PC-3 (cell line): ENCODE data around the gene PHF24. TPM values are rescaled to one million over a fixed set of nuclear protein-coding genes. Genes with fewer than 3 reads are reported as not detected.

Source experiments
- ATAC-seq: fragments of 200-7000 bp; cut with Tn5 transposase; 2 replicates; pipeline ENCODE4 v1.9.1; 2020; ENCODE audit warnings: mild to moderate bottlenecking, moderate library complexity
- BruUV-seq: library from RNA; stranded (reverse); fragments of 400-500 nt; replicated peaks from 2 replicates; lab custom pipeline; 2021; lab: Mats Ljungman, UMichigan
- CTCF ChIA-PET: fragments of 300-600 bp; sonication (Branson Sonifier 250); formaldehyde crosslinking; loops from one replicate; lab custom pipeline; 2022; ENCODE audit warnings: antibody characterized with exemption; lab: Charles Lee
- POLR2A ChIA-PET: fragments of 300-600 bp; sonication (Branson Sonifier 250); formaldehyde crosslinking; loops from one replicate; lab custom pipeline; 2022; ENCODE audit warnings: antibody characterized with exemption; ENCODE audit not compliant: unreplicated experiment; lab: Charles Lee
- DNase-seq: peaks from one replicate; pipeline ENCODE4 v3.0.0-alpha.2; 2015
- H2AFZ ChIP-seq: fragments of 300-600 bp; sonication (generic); 2 replicates; pipeline ENCODE4 v1.6.0; 2016; ENCODE audit warnings: antibody characterized with exemption, low read length
- H3F3A ChIP-seq: fragments of 300-600 bp; sonication (generic); one replicate; pipeline ENCODE4 v1.6.0; 2017; ENCODE audit warnings: antibody characterized with exemption, low read length, control low read depth, mild to moderate bottlenecking; ENCODE audit not compliant: unreplicated experiment
- H3K27ac ChIP-seq: fragments of 300-600 bp; sonication (generic); 2 replicates; pipeline ENCODE4 v1.5.1; 2016; ENCODE audit warnings: mild to moderate bottlenecking, low read length
- H3K27me3 ChIP-seq: fragments of 300-600 bp; sonication (generic); 2 replicates; pipeline ENCODE4 v1.6.1; 2016; ENCODE audit warnings: low read length, mixed read lengths
- H3K36me3 ChIP-seq: fragments of 300-600 bp; sonication (generic); 2 replicates; pipeline ENCODE4 v1.6.1; 2016; ENCODE audit warnings: low read depth, mixed run types, low read length, mixed read lengths
- H3K4me1 ChIP-seq: fragments of 300-600 bp; sonication (generic); 2 replicates; pipeline ENCODE4 v1.5.1; 2016; ENCODE audit warnings: low read length; ENCODE audit not compliant: insufficient read depth
- H3K4me2 ChIP-seq: fragments of 300-600 bp; sonication (generic); 2 replicates; pipeline ENCODE4 v1.6.0; 2016; ENCODE audit warnings: low read length
- H3K4me3 ChIP-seq: fragments of 300-600 bp; sonication (generic); 2 replicates; pipeline ENCODE4 v1.5.1; 2016; ENCODE audit warnings: mild to moderate bottlenecking, low read length, mixed read lengths
- H3K79me2 ChIP-seq: fragments of 300-600 bp; sonication (generic); 2 replicates; pipeline ENCODE4 v1.6.1; 2017; ENCODE audit warnings: low read length, mixed read lengths
- H3K9ac ChIP-seq: fragments of 300-600 bp; sonication (generic); 2 replicates; pipeline ENCODE4 v1.6.0; 2016; ENCODE audit warnings: mild to moderate bottlenecking, low read length
- H3K9me2 ChIP-seq: fragments of 300-600 bp; sonication (generic); replicated peaks from 2 replicates; pipeline ENCODE4 v1.6.1; 2016; ENCODE audit warnings: mixed run types, low read length, mixed read lengths
- H3K9me3 ChIP-seq: fragments of 300-600 bp; sonication (generic); 2 replicates; pipeline ENCODE4 v1.6.1; 2016; ENCODE audit warnings: low read length, mixed read lengths
- H4K20me1 ChIP-seq: fragments of 300-600 bp; sonication (generic); 2 replicates; pipeline ENCODE4 v1.6.1; 2016; ENCODE audit warnings: low read length, mixed read lengths
- CTCF ChIP-seq: fragments of 300-600 bp; sonication (generic); conservative IDR thresholded peaks from 2 replicates; pipeline ENCODE4 v1.5.1; 2017; ENCODE audit warnings: antibody characterized with exemption, low read depth, mild to moderate bottlenecking, low read length
- EZH2 ChIP-seq: fragments of 300-600 bp; sonication (generic); IDR thresholded peaks from one replicate; pipeline ENCODE4 v1.6.1; 2017; ENCODE audit warnings: antibody characterized with exemption, mild to moderate bottlenecking, low read length; ENCODE audit not compliant: unreplicated experiment
- EZH2phosphoT487 ChIP-seq: fragments of 300-600 bp; sonication (generic); IDR thresholded peaks from 2 replicates; pipeline ENCODE4 v1.6.1; 2018; ENCODE audit warnings: mild to moderate bottlenecking, antibody characterized with exemption, low read length, borderline replicate concordance
- intact Hi-C: fragments of 100-400 bp; cut with micrococcal nuclease; formaldehyde crosslinking; loops from 2 replicates; pipeline ENCODE4 v1.9.0; 2023
- total RNA-seq: library from RNA; depleted of rRNA; stranded (reverse); fragments of >200 nt; gene quantifications from 2 replicates; pipeline ENCODE4 v1.2.3, GENCODE V29; 2014; rRNA removed

Gene PHF24
- total RNA-seq, 1 experiment from 2014 or later = not detected

GRCh38 chr9:35028341-35028740 lies 70.3 kb downstream of the PHF24 start:
- Histone ChIP-seq H3K9me3 (no peaks in the 10 kb centered on the region), H3K79me2 (no peaks in the 10 kb centered on the region), H4K20me1 (no peaks in the 10 kb centered on the region), H2AFZ (no peak overlapping the region), H3F3A (no peaks in the 10 kb centered on the region), H3K27ac (no peak overlapping the region), H3K4me1 (peaks cover 9% of the 10 kb centered on the region), H3K27me3 (no peaks in the 10 kb centered on the region), H3K4me3 (no peak overlapping the region), H3K9ac (no peak overlapping the region), H3K4me2 (no peak overlapping the region), H3K9me2 (no peaks in the 10 kb centered on the region), H3K36me3 (no peaks in the 10 kb centered on the region; the same call in 1 of the 2 replicates)
- DNase-seq = no peak
- TF ChIP-seq EZH2 (no peak), CTCF (no peak), EZH2phosphoT487 (no peak)
- ATAC-seq = no peak
- ChIA-PET POLR2A (no interaction called here), CTCF (no interaction called here)
- BruUV-seq = no TSS peak
- intact Hi-C loops = no loop called here

- ChIA-PET CTCF (no interaction called here), POLR2A (no interaction called here)
- no peaks in the 10 kb centered on the region for H3K9me3 ChIP-seq
- no peak for DNase-seq
- intact Hi-C loops = no loop called here
- no peak overlapping the region for H3K4me2 ChIP-seq
- H3K9me2 ChIP-seq = no peaks in the 10 kb centered on the region
- no TSS peak for BruUV-seq
- H4K20me1 ChIP-seq = no peaks in the 10 kb centered on the region
- no peak overlapping the region for H3K4me3 ChIP-seq
- TF ChIP-seq CTCF = no peak
- no peak for TF ChIP-seq EZH2phosphoT487
- TF ChIP-seq EZH2 = no peak
- H3K4me1 ChIP-seq = peaks cover 9% of the 10 kb centered on the region
- H3F3A ChIP-seq = no peaks in the 10 kb centered on the region
- no peaks in the 10 kb centered on the region for H3K79me2 ChIP-seq
- no peak overlapping the region for H3K9ac ChIP-seq
- H3K27ac ChIP-seq = no peak overlapping the region
- no peak overlapping the region for H2AFZ ChIP-seq
- H3K36me3 ChIP-seq = no peaks in the 10 kb centered on the region; the same call in 1 of the 2 replicates
- no peaks in the 10 kb centered on the region for H3K27me3 ChIP-seq
- ATAC-seq = no peak
These were observed 71.2 kb downstream of the PHF24 start for GRCh38 chr9:35029241-35029640.

- ChIA-PET POLR2A (no interaction called here), CTCF (no interaction called here)
- intact Hi-C loops = no loop called here
- no peak for DNase-seq
- Histone ChIP-seq H3K4me2 (no peak overlapping the region), H3K27ac (no peak overlapping the region), H3K79me2 (no peaks in the 10 kb centered on the region), H3K4me1 (peaks cover 9% of the 10 kb centered on the region), H2AFZ (no peak overlapping the region), H3K9me2 (no peaks in the 10 kb centered on the region), H3K4me3 (no peak overlapping the region), H4K20me1 (no peaks in the 10 kb centered on the region), H3F3A (no peaks in the 10 kb centered on the region), H3K9me3 (no peaks in the 10 kb centered on the region), H3K27me3 (no peaks in the 10 kb centered on the region), H3K9ac (no peak overlapping the region), H3K36me3 (no peaks in the 10 kb centered on the region; the same call in 1 of the 2 replicates)
- no peak for ATAC-seq
- no TSS peak for BruUV-seq
- no peak for TF ChIP-seq EZH2phosphoT487
- TF ChIP-seq EZH2 = no peak
- TF ChIP-seq CTCF = no peak
These were observed 71.8 kb downstream of the PHF24 start for GRCh38 chr9:35029852-35030251.

Other genes starting within 250 kb of the PHF24 start
- not detected in 2 replicates for gene CCL21, start 248.1 kb upstream of the PHF24 start, total RNA-seq
- 7.3 and 9.3 TPM in 2 replicates for gene DNAJB5, start 31.5 kb downstream of the PHF24 start, total RNA-seq
- gene VCP, start 114.3 kb downstream of the PHF24 start, total RNA-seq = 324 and 343 TPM in 2 replicates
- gene FANCG, start 121.7 kb downstream of the PHF24 start, total RNA-seq = 32.6 and 44.8 TPM in 2 replicates
- 18.2 and 19.9 TPM in 2 replicates for gene PIGO, start 138.3 kb downstream of the PHF24 start, total RNA-seq
- 161 and 175 TPM in 2 replicates for gene STOML2, start 144.8 kb downstream of the PHF24 start, total RNA-seq
- gene ATOSB, start 157.6 kb downstream of the PHF24 start, total RNA-seq = 9.2 and 10.2 TPM in 2 replicates
- 9.8 and 10.4 TPM in 2 replicates for gene UNC13B, start 203.7 kb downstream of the PHF24 start, total RNA-seq